ENCODE data around the gene LRRC27. TPM values are rescaled to one million over a fixed set of nuclear protein-coding genes. Genes with fewer than 3 reads are reported as not detected.
A peak's percentile ranks its signal among the peaks of the same experiment; 100 is the strongest.
"Not testable (repeated sequence)": the region's sequence is repeated elsewhere in the genome, so short reads cannot be mapped to it uniquely, and the experiment has no call there.

Gene LRRC27
- total and polyA plus RNA-seq, 7 donors, result 1.4 to 15.5 (median 6.2) TPM

DNA sequence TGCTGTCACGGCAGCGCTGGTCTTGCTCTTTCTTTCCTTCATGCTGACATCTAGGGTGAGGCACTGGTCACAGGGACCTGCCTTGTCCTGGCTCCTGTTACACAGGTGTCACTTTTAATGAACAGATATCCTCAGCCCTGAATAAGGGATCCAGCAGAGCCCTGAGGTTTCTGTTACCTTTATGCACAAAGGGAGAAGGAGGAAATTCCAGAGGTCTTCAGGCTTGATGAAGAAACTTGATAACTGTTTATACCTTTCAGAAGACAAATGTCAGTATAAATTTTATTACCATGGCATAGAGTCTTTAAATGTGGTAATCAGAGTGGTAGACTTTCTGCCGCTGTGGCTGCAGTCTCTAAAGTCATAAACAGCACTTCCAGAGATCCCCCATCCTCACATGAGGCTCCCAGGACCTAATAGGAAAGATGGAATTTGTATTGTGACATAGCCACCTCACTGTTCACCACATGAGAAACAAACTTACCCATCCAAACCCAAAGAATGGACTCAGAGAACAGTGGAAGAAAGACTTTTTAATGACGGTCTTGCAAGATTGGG lies 2.7 kb downstream of the LRRC27 start:
- Histone ChIP-seq H3K9me3 (no peaks in the 10 kb centered on the region), H3K36me3 (peaks cover 0 to 29% (median 0%) of the 10 kb centered on the region in 4 donors), H3K4me1 (peaks cover 0 to 29% (median 25%) of the 10 kb centered on the region in 4 donors), H3K27me3 (no peaks in the 10 kb centered on the region), H3K27ac (no peak overlapping the region), H3K4me3 (no peak overlapping the region)
- DNase-seq, result no peak
- intact Hi-C loops (cut with DNase I), result loop anchor here (10.0 kb wide), 1 partner anchor 970 kb away; the partner anchor contains the start of genes TUBGCP2 and ZNF511
- TF ChIP-seq, protein P1, sequence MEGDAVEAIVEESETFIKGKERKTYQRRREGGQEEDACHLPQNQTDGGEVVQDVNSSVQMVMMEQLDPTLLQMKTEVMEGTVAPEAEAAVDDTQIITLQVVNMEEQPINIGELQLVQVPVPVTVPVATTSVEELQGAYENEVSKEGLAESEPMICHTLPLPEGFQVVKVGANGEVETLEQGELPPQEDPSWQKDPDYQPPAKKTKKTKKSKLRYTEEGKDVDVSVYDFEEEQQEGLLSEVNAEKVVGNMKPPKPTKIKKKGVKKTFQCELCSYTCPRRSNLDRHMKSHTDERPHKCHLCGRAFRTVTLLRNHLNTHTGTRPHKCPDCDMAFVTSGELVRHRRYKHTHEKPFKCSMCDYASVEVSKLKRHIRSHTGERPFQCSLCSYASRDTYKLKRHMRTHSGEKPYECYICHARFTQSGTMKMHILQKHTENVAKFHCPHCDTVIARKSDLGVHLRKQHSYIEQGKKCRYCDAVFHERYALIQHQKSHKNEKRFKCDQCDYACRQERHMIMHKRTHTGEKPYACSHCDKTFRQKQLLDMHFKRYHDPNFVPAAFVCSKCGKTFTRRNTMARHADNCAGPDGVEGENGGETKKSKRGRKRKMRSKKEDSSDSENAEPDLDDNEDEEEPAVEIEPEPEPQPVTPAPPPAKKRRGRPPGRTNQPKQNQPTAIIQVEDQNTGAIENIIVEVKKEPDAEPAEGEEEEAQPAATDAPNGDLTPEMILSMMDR (IDR thresholded peaks at IDR 0.05), result no peak
- no peak for TF ChIP-seq POLR2AphosphoS5 (IDR thresholded peaks at IDR 0.05)
- 87 to 93% methylated on average over 4 of the region's 4 CpGs for WGBS, 2 donors

DNA sequence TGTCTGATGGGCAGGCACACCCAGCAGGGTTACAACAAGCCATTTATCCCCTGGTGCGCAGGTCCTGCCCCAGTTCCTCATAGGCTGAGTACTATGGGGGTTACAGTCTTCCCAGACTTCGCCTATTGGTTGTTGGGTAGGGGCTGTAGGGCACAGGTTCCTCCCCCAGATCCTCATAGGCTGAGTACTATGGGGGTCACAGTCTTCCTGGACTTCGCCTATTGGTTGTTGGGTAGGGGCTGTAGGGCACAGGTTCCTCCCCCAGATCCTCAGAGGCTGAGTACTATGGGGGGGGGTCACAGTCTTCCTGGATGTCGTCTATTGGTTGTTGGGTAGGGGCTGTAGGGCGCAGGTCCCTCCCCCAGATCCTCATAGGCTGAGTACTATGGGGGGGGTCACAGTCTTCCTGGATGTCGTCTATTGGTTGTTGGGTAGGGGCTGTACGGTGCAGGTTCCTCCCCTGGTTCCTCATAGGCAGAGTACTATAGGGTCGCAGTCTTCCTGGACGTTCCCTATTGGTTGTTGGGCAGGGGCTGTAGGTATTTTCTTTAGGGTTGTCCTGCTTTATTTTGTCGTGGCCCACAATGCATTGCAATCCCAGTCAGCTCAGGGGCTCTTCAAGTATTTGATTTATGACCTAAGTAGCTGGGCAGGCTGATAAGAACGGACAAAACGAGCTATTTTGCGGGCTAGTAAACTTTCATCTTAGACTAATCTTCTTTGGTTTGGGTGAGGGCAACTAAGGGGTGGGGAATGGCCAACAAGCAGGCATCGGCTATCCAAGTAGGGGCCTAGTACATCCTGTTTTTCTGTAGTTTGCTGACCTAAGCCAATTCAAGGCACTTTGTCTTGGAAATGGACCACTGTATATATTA lies 3.4 kb downstream of the LRRC27 start:
- no peak for TF ChIP-seq EP300 (IDR thresholded peaks at IDR 0.05)
- intact Hi-C loops (cut with DNase I), result loop anchor here (10.0 kb wide), 1 partner anchor 969 kb away; the partner anchor contains the start of genes TUBGCP2 and ZNF511
- peaks cover 0 to 22% (median 18%) of the 10 kb centered on the region in 4 donors for H3K4me1 ChIP-seq
- peaks cover 0 to 31% (median 0%) of the 10 kb centered on the region in 4 donors for H3K36me3 ChIP-seq
- H3K4me3 ChIP-seq, result no peak overlapping the region
- H3K9me3 ChIP-seq, result no peaks in the 10 kb centered on the region
- DNase-seq, result peak; percentile 74
- peak overlapping the region in 3 of 4 donors; percentile 5 to 35 (median 31) for H3K27ac ChIP-seq
- WGBS, 2 donors, result 62 to 84% methylated on average over 14 of the region's 14 CpGs
- H3K27me3 ChIP-seq, result no peaks in the 10 kb centered on the region

DNA sequence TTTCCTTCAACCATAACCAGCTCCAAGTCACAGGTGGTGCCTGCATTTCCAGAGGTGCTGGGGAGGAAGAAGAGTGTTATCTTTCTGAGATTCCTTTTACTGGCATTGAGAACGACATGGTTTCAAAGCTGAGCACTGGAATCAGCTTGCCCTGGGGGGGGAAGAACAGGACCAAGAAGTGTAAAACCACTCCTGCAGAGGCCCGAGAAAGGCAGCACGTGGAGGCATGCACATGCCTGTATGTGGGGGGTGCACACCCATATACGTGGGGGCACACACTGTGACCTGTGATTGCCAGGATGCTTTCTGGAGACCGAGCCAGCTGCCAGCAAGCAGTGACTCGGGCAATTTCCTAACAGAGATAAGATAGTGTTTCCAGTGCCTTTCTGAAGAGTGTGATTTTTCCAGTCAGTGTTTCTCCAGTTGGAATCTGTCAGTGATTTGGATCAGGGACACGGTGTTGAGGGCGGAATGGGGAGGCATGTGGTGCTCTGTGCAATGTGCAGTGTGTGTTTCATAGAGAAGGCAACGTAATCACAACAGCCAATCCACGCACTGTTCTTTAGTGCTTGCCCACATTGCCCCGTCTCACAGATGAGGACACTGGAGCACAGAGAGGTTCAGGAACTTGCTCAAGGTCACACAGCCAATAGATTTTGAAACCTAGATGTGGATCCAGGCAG lies 4.2 kb downstream of the LRRC27 start:
- Histone ChIP-seq H3K4me3 (peak overlapping the region in 2 of 4 donors; percentile 43 to 46), H3K9me3 (no peaks in the 10 kb centered on the region), H3K27ac (peak overlapping the region in 3 of 4 donors; percentile 5 to 69 (median 67)), H3K27me3 (no peaks in the 10 kb centered on the region), H3K36me3 (peaks cover 0 to 31% (median 0%) of the 10 kb centered on the region in 4 donors), H3K4me1 (peaks cover 0 to 15% (median 12%) of the 10 kb centered on the region in 4 donors)
- TF ChIP-seq POLR2A (IDR thresholded peaks at IDR 0.05) (no peak), EP300 (IDR thresholded peaks at IDR 0.05) (no peak), POLR2AphosphoS5 (IDR thresholded peaks at IDR 0.05) (no peak)
- TF ChIP-seq, protein P1 (IDR thresholded peaks at IDR 0.05), result no peak
- intact Hi-C loops (cut with DNase I), result loop anchor here (10.0 kb wide), 1 partner anchor 969 kb away; the partner anchor contains the start of genes TUBGCP2 and ZNF511
- peak; percentile 55 for DNase-seq
- WGBS, 2 donors, result 73 to 77% methylated on average over 11 of the region's 11 CpGs

- Histone ChIP-seq H3K4me3 (peak overlapping the region; percentile 24 to 46 (median 44)), H3K9me3 (no peaks in the 10 kb centered on the region), H3K4me1 (peaks cover 0 to 15% (median 11%) of the 10 kb centered on the region in 4 donors), H3K27me3 (no peaks in the 10 kb centered on the region), H3K27ac (peak overlapping the region; percentile 22 to 69 (median 64)), H3K36me3 (peaks cover 0 to 31% (median 0%) of the 10 kb centered on the region in 4 donors)
- intact Hi-C loops (cut with DNase I), result loop anchor here (10.0 kb wide), 1 partner anchor 968 kb away; the partner anchor contains the start of genes TUBGCP2 and ZNF511
- TF ChIP-seq EP300 (IDR thresholded peaks at IDR 0.05) (no peak), POLR2A (IDR thresholded peaks at IDR 0.05) (no peak), POLR2AphosphoS5 (IDR thresholded peaks at IDR 0.05) (no peak)
- TF ChIP-seq, protein P1 (IDR thresholded peaks at IDR 0.05), result no peak
- peak; percentile 64 for DNase-seq
- WGBS, 2 donors, result 36 to 50% methylated on average over 19 of the region's 19 CpGs
Observed at GRCh38 chr10:132336919-132337407, 5.0 kb downstream of the LRRC27 start.

DNA sequence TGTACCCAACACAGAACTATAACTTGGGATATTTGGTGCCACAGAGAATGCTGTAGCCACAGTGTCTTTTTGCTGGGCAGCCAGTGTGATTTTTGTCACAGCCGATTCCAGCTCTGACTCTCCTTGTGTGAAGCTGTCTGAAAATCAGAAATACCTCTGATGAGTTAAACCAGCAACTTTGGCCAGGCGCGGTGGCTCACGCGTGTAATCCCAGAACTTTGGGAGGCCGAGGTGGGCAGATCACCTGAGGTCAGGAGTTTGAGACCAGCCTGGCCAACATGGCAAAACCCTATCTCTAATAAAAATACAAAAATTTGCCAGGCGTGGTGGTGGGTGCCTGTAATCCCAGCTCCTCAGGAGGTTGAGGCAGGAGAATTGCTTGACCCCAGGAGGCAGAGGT lies 5.9 kb downstream of the LRRC27 start:
- DNase-seq, result peak; percentile 47
- intact Hi-C loops (cut with DNase I), result loop anchor here (10.0 kb wide), 1 partner anchor 967 kb away; the partner anchor contains the start of genes TUBGCP2 and ZNF511
- H3K9me3 ChIP-seq, H3K27me3 ChIP-seq, H3K4me1 ChIP-seq, H3K4me3 ChIP-seq: not testable (repeated sequence)
- peaks cover 0 to 40% (median 0%) of the 10 kb centered on the region in 4 donors for H3K36me3 ChIP-seq
- peak overlapping the region in 2 of 4 donors; percentile 61 to 69 for H3K27ac ChIP-seq
- 95 to 96% methylated on average over 7 of the region's 7 CpGs for WGBS, 2 donors
